Nephron progenitor cell (in vitro differentiated cells): ENCODE measurements around the gene NRIP2.

Source experiments
- DNase-seq: peaks from one replicate; pipeline ENCODE4 v3.0.0; 2021
- H3K27ac Mint-ChIP-seq: 2 replicates; pipeline ENCODE4 v1.8.0; 2021; ENCODE audit warnings: mild to moderate bottlenecking, moderate library complexity, mixed read lengths
- H3K27me3 Mint-ChIP-seq: 2 replicates; pipeline ENCODE4 v1.8.0; 2021; ENCODE audit warnings: mild to moderate bottlenecking, low read depth, mixed read lengths; ENCODE audit not compliant: poor library complexity
- H3K36me3 Mint-ChIP-seq: 2 replicates; pipeline ENCODE4 v1.8.0; 2021; ENCODE audit warnings: low read depth, mixed read lengths
- H3K4me1 Mint-ChIP-seq: 2 replicates; pipeline ENCODE4 v1.8.0; 2021; ENCODE audit warnings: mixed read lengths
- H3K4me3 Mint-ChIP-seq: 2 replicates; pipeline ENCODE4 v1.8.0; 2021; ENCODE audit warnings: mild to moderate bottlenecking, moderate library complexity, mixed read lengths
- H3K9me3 Mint-ChIP-seq: 2 replicates; pipeline ENCODE4 v1.8.0; 2021; ENCODE audit warnings: mild to moderate bottlenecking, moderate library complexity, mixed read lengths
- TF ChIP-seq, protein P1 (sequence below): fragments of 200-600 bp; sonication (generic); IDR thresholded peaks from 2 replicates; pipeline ENCODE4 v1.5.0; 2021; ENCODE audit warnings: antibody characterized with exemption

Gene NRIP2

DNA sequence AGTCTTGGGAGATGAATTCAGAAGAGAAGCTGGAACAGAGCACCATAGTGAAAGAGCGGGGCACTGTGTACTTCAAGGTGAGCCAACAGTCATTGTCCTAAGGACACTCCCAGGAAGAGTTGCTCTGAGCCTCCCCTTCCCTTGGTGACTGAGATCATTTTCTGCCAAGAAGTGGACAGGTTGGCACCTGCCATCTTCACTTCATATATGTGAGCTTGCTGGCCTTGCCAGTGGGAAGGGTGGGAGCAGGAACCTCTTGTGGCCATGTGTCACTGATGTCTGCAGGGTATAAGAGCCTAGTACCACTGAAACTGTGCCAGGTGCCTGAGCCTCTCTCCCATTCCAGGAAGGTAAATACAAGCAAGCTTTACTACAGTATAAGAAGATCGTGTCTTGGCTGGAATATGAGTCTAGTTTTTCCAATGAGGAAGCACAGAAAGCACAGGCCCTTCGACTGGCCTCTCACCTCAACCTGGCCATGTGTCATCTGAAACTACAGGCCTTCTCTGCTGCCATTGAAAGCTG is 34.7 kb downstream of the NRIP2 start:
- peaks cover 78% of the 10 kb centered on the region for H3K36me3 Mint-ChIP-seq
- no peaks in the 10 kb centered on the region for H3K9me3 Mint-ChIP-seq
- TF ChIP-seq, protein P1, sequence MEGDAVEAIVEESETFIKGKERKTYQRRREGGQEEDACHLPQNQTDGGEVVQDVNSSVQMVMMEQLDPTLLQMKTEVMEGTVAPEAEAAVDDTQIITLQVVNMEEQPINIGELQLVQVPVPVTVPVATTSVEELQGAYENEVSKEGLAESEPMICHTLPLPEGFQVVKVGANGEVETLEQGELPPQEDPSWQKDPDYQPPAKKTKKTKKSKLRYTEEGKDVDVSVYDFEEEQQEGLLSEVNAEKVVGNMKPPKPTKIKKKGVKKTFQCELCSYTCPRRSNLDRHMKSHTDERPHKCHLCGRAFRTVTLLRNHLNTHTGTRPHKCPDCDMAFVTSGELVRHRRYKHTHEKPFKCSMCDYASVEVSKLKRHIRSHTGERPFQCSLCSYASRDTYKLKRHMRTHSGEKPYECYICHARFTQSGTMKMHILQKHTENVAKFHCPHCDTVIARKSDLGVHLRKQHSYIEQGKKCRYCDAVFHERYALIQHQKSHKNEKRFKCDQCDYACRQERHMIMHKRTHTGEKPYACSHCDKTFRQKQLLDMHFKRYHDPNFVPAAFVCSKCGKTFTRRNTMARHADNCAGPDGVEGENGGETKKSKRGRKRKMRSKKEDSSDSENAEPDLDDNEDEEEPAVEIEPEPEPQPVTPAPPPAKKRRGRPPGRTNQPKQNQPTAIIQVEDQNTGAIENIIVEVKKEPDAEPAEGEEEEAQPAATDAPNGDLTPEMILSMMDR = no peak

DNA sequence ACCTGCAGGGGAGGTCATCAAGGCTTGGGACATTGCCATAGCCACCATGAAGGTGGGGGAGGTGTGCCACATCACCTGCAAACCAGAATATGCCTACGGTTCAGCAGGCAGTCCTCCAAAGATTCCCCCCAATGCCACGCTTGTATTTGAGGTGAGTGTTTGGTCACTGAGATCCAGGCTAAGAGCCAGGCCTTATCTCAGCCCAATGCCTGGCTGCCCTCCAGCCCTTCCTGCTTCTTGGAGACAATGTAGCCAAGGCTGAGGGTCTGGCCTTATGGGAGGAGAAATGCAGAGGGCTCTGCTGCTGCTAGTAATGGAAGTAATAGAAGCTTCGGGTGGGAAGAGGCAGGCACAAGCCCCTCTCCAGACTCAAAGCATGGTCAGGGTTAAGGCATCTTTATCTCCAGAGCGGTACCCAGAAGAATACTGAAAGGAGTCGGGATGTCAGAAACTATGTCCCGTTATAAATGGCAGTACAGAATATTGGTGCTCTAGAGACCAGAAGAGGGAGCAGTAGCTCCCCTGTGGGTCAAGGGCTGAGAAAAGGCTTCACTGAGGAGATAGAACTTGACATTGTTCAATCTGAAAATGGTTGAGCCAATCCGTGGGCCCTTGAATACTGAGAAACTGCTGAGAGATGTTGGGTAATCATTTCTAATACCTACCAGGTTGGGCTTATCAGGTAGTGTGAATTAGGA is 37.0 kb downstream of the NRIP2 start:
- Mint-ChIP-seq H3K4me1 (peaks cover 28% of the 10 kb centered on the region), H3K36me3 (peaks cover 60% of the 10 kb centered on the region), H3K27ac (peak overlapping the region; percentile 90), H3K9me3 (no peaks in the 10 kb centered on the region), H3K4me3 (peak overlapping the region; percentile 95), H3K27me3 (peaks cover 6% of the 10 kb centered on the region)
- TF ChIP-seq, protein P1 = peak; percentile 13
- DNase-seq = no peak

More for the DNA sequence above, 34.7 kb downstream of the NRIP2 start:
- Mint-ChIP-seq H3K4me3 (no peak overlapping the region), H3K27ac (no peak overlapping the region), H3K4me1 (peaks cover 30% of the 10 kb centered on the region), H3K27me3 (no peaks in the 10 kb centered on the region)
- DNase-seq = no peak

DNA sequence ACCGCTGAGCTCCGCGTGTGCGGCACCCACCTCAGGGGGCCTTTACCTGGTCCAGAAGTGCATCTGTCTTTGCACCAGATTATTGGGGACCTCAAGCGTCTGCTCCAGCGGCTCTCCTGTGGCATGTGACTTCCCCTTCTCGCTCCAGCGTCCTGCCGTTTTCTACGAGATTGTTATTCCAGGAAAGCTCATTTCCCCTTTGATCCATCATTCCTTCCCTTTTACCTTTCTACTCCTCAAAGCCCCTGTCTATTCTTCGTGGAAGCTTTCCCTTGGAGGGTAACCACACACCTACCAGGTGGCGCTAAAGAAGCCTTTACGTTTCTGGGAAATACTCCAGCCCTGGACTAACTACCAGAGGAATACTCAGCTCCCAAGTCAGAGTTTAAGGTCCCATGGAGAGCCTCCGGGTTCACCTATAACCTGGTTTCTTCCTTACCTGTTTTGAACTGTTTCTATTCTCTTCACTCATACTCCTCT is 38.6 kb downstream of the NRIP2 start:
- Mint-ChIP-seq H3K9me3 (no peaks in the 10 kb centered on the region), H3K27me3 (peaks cover 9% of the 10 kb centered on the region), H3K27ac (peak overlapping the region; percentile 32), H3K36me3 (peaks cover 46% of the 10 kb centered on the region), H3K4me1 (peaks cover 39% of the 10 kb centered on the region), H3K4me3 (peak overlapping the region; percentile 95)
- DNase-seq = no peak
- TF ChIP-seq, protein P1 = no peak

DNA sequence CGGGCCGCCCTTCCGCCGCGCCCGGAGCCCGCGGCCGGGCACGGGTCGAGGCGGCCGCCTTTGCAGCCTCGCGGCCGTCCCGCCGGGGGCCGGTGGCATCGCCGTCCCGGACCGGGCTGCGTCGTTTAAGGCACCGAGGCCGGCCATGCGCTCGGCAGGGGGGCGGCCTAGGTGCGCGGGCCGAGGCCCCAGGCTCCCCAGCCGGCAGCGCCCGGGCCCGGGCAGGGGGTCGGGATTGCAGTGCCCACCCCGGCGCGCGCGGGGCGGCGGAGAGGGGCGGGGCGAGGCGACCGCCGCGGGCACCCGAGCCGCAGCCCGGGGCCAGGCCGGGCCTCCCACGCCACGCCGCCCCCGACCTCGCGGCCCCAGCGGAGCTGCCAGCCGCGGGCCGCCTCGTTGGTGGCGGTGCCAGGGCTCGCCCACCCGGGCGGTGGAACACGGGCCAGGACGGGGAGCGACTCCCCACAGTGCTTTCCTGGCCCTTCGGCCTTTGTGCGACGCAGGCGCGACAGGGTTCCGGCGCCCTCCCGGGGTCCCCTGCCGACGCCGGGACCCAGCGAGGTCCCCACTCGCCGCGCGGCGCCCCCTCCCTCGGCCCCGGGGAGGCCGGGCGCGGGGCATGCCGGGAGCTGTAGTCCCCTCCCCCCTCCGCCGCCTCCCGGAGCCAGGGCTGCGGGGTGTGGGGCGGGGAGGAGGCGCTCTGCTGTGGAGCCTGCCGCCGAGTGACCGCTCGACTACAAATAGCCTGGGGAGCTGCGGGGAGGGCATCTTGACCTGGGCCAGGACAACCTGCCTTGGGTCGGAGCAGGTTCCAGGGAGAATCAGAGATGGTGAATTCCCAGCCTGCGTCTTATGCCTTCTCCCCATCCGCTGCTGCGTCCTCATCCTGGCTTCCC is 39.3 kb downstream of the NRIP2 start:
- Mint-ChIP-seq H3K4me3 (peak overlapping the region; percentile 95), H3K4me1 (peaks cover 45% of the 10 kb centered on the region), H3K27ac (peak overlapping the region; percentile 32), H3K36me3 (peaks cover 39% of the 10 kb centered on the region), H3K27me3 (peaks cover 16% of the 10 kb centered on the region), H3K9me3 (no peaks in the 10 kb centered on the region)
- DNase-seq = peak; percentile 77
- TF ChIP-seq, protein P1 = no peak

DNA sequence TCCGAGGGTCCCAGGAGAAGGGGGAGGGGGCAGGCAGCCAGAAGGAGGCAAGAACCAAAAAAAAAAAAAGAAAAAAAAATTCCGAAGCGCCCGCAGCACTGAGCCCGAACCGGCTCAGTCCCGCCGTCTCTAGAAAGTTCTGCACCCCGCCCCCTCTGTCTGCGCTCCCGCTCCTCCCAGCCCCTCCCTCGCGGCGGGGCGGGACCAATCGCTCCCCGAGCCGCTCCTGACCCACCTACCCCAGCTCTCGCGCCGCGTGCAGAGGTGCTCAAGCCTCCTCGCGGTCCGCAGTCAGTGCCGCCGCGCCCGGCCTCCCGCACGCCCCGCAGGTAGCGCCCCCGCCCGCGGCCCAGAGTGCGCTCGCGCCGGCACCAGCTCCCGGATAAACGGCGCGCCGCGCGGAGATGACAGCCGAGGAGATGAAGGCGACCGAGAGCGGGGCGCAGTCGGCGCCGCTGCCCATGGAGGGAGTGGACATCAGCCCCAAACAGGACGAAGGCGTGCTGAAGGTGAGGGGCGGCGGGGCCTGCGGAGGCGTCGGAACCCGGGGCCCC is 40.0 kb downstream of the NRIP2 start, which contains the start of gene FKBP4:
Gene FKBP4, plus strand, starts transcription at position 235 of the 554 bp plus-strand sequence. Its CDS starts 170 bp downstream, at position 405.
- peaks cover 32% of the 10 kb centered on the region for H3K36me3 Mint-ChIP-seq
- H3K9me3 Mint-ChIP-seq = no peaks in the 10 kb centered on the region
- peaks cover 45% of the 10 kb centered on the region for H3K4me1 Mint-ChIP-seq
- TF ChIP-seq, protein P1 = no peak
- no peak within 1 kb of the TSS for H3K27ac Mint-ChIP-seq
- H3K4me3 Mint-ChIP-seq = peak within 1 kb of the TSS; percentile 95
- H3K27me3 Mint-ChIP-seq = peaks cover 18% of the 10 kb centered on the region
- DNase-seq = peak; percentile 88
